ENCODE data around the gene ALKBH5.

ALKBH5 gene

GRCh38 chr17:18225121-18225641, 41.6 kb downstream of the ALKBH5 start, which contains the start of gene LLGL1 (continued):
- TF ChIP-seq ZNF121 (tag by site-specific recombination; IDR thresholded peaks at IDR 0.05) = no peak
- TF ChIP-seq ZNF510 (tag by site-specific recombination; IDR thresholded peaks at IDR 0.05; ENCODE audit: insufficient replicate concordance) = no peak
- no peak for TF ChIP-seq ZNF776 (tag by site-specific recombination; IDR thresholded peaks at IDR 0.05; ENCODE audit: borderline replicate concordance)
- TF ChIP-seq, protein P1, sequence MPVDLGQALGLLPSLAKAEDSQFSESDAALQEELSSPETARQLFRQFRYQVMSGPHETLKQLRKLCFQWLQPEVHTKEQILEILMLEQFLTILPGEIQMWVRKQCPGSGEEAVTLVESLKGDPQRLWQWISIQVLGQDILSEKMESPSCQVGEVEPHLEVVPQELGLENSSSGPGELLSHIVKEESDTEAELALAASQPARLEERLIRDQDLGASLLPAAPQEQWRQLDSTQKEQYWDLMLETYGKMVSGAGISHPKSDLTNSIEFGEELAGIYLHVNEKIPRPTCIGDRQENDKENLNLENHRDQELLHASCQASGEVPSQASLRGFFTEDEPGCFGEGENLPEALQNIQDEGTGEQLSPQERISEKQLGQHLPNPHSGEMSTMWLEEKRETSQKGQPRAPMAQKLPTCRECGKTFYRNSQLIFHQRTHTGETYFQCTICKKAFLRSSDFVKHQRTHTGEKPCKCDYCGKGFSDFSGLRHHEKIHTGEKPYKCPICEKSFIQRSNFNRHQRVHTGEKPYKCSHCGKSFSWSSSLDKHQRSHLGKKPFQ (tag by site-specific recombination; IDR thresholded peaks at IDR 0.05) = no peak
- TF ChIP-seq ZNF658 (tag by site-specific recombination; IDR thresholded peaks at IDR 0.05) = no peak
- no peak for TF ChIP-seq ZNF654 (tag by site-specific recombination; IDR thresholded peaks at IDR 0.05; ENCODE audit: low read depth)
- TF ChIP-seq ZNF292 (tag by site-specific recombination; IDR thresholded peaks at IDR 0.05; ENCODE audit: borderline replicate concordance, low read depth) = no peak
- TF ChIP-seq, protein P2, sequence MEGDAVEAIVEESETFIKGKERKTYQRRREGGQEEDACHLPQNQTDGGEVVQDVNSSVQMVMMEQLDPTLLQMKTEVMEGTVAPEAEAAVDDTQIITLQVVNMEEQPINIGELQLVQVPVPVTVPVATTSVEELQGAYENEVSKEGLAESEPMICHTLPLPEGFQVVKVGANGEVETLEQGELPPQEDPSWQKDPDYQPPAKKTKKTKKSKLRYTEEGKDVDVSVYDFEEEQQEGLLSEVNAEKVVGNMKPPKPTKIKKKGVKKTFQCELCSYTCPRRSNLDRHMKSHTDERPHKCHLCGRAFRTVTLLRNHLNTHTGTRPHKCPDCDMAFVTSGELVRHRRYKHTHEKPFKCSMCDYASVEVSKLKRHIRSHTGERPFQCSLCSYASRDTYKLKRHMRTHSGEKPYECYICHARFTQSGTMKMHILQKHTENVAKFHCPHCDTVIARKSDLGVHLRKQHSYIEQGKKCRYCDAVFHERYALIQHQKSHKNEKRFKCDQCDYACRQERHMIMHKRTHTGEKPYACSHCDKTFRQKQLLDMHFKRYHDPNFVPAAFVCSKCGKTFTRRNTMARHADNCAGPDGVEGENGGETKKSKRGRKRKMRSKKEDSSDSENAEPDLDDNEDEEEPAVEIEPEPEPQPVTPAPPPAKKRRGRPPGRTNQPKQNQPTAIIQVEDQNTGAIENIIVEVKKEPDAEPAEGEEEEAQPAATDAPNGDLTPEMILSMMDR (tag by site-specific recombination; IDR thresholded peaks at IDR 0.05) = no peak
- no peak for TF ChIP-seq ZNF114 (tag by site-specific recombination; IDR thresholded peaks at IDR 0.05)
- no peak for TF ChIP-seq ZNF514 (tag by site-specific recombination; IDR thresholded peaks at IDR 0.05)
- TF ChIP-seq ZBTB10 (tag by site-specific recombination; IDR thresholded peaks at IDR 0.05) = no peak
- TF ChIP-seq IKZF3 (tag by site-specific recombination; IDR thresholded peaks at IDR 0.05) = peak; percentile 31
- TF ChIP-seq ZNF555 (tag by site-specific recombination; conservative IDR thresholded peaks at IDR 0.05) = no peak
- peak; percentile 78 for TF ChIP-seq MZF1 (tag by site-specific recombination; IDR thresholded peaks at IDR 0.05; ENCODE audit: borderline replicate concordance)
- no peak for TF ChIP-seq ZNF366 (tag by site-specific recombination; conservative IDR thresholded peaks at IDR 0.05)
- no peak for TF ChIP-seq YY1 (tag by site-specific recombination; IDR thresholded peaks at IDR 0.05)
- TF ChIP-seq ZNF571 (tag by site-specific recombination; IDR thresholded peaks at IDR 0.05) = no peak
- no peak for TF ChIP-seq ZNF148 (tag by site-specific recombination; IDR thresholded peaks at IDR 0.05; ENCODE audit: borderline replicate concordance)
- no peak for TF ChIP-seq ZNF473 (tag by site-specific recombination; IDR thresholded peaks at IDR 0.05)
- TF ChIP-seq ZNF560 (tag by site-specific recombination; IDR thresholded peaks at IDR 0.05; ENCODE audit: borderline replicate concordance) = no peak
- TF ChIP-seq SALL2 (tag by site-specific recombination; IDR thresholded peaks at IDR 0.05; ENCODE audit: borderline replicate concordance) = no peak
- no peak for TF ChIP-seq ZNF280D (tag by site-specific recombination; IDR thresholded peaks at IDR 0.05)
- peak; percentile 82 for TF ChIP-seq ZNF341 (tag by site-specific recombination; IDR thresholded peaks at IDR 0.05; ENCODE audit: low read depth)
- TF ChIP-seq ZNF768 (tag by site-specific recombination; IDR thresholded peaks at IDR 0.05) = no peak
- TF ChIP-seq ZNF174 (tag by site-specific recombination; IDR thresholded peaks at IDR 0.05) = no peak
- TF ChIP-seq ZNF600 (tag by site-specific recombination; IDR thresholded peaks at IDR 0.05) = peak; percentile 56
- no peak for TF ChIP-seq ZNF521 (tag by site-specific recombination; IDR thresholded peaks at IDR 0.05)
- no peak for TF ChIP-seq FEZF1 (tag by site-specific recombination; IDR thresholded peaks at IDR 0.05)

Measured in HEK293 (cell line).